ENCODE data around the gene KCNH2.

- TF ChIP-seq EZH2phosphoT487 (IDR thresholded peaks at IDR 0.05; ENCODE audit: low read depth, severe bottlenecking, unreplicated experiment) (no peak), CTCF (IDR thresholded peaks at IDR 0.05; ENCODE audit: poor library complexity) (no peak)
Observed at GRCh38 chr7:151005566-151005965, 27.4 kb upstream of the KCNH2 start.

Data from hepatocyte (in vitro differentiated cells).